Measurements from ENCODE around the gene VMAC.

VMAC gene

DNA sequence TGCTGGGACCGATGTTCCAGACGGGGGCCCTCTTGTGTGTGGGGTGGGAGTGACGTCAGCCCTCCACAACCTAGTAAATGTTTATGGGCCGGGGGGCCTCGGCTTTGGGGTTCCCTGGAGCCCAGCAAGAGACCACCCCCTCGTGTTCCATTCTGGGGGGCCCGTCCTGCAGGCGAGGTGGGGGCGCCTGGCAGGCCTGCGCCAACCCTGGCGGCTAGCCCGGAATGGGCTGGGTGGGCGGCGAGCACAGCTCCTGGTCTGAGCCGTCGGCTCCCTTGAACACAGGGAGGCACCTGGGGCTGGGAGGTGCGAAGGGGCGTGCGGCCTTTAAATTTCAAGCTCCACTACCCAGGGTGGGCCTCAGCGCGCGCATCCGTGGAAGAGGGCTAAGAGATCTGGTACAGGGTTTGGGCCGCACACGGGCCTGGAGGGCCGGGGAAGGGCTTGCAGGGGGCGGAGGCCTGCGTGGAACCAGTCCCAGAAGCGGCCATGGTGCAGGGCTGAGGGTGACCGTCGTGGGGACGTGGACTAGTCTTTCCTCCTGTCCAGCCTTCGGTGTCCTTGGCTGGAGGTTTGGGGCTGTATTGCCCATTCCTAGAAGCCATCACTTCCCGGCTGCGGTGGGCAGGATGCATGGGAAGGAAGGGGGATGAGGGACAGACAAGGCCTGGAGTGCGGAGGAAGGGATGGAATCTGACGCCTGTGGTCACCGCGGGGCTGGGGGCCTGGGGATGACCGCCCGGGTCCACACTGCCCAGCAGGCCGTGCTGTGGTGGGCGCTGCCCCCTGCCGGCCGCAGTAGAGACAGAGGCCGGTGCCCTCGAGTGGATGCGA, 12.5 kb upstream of the VMAC start:
- Histone ChIP-seq H3K4me3 (no peak overlapping the region), H3K36me3 (ENCODE audit: insufficient read depth, low read length) (peaks cover 3% of the 10 kb centered on the region; the same call in 1 of the 2 replicates), H3K9ac (ENCODE audit: insufficient read length) (no peak overlapping the region), H3K9me3 (ENCODE audit: low read depth, low read length) (no peaks in the 10 kb centered on the region), H3K27ac (no peak overlapping the region)
- no peak for DNase-seq (ENCODE audit: low read depth, low spot score)
- no peak for TF ChIP-seq FOXP2 (optimal IDR thresholded peaks at IDR 0.05; ENCODE audit: control extremely low read depth, extremely low read length, insufficient read depth)
- TF ChIP-seq POLR2AphosphoS5 (IDR thresholded peaks at IDR 0.05; ENCODE audit: borderline replicate concordance, low read depth, low read length), result no peak
- no peak for TF ChIP-seq EZH2 (IDR thresholded peaks at IDR 0.05)

DNA sequence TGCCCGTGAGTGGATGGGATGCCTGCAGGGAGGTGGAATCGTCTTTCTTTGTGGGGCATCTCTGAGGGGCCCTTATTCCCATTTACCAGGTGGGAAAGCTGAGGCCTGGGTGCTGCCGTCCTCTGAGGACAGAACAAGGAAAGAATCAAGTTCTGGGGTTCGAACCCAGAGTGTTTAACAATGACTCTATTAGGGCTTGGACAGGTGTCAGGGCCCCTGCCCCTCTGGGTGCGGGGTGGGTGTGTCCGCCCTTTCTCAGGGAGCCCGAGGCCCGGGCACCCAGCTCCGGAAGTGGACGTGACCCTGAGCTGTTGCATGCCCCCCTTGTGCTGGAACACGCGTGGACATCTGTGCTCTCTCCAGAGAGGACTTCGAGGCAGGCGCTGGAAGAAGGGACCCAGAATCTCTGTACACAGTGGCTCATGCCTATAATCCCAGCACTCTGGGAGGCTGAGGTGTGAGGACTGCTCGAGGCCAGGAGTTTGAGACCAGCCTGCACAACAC, 11.8 kb upstream of the VMAC start:
- Histone ChIP-seq H3K27ac (no peak overlapping the region), H3K9ac (ENCODE audit: insufficient read length) (no peak overlapping the region), H3K9me3 (ENCODE audit: low read depth, low read length) (no peaks in the 10 kb centered on the region), H3K4me3 (no peak overlapping the region), H3K36me3 (ENCODE audit: insufficient read depth, low read length) (peaks cover 3% of the 10 kb centered on the region; the same call in 1 of the 2 replicates)
- TF ChIP-seq POLR2AphosphoS5 (IDR thresholded peaks at IDR 0.05; ENCODE audit: borderline replicate concordance, low read depth, low read length) (no peak), FOXP2 (optimal IDR thresholded peaks at IDR 0.05; ENCODE audit: control extremely low read depth, extremely low read length, insufficient read depth) (no peak), EZH2 (IDR thresholded peaks at IDR 0.05) (no peak)
- no peak for DNase-seq (ENCODE audit: low read depth, low spot score)

DNA sequence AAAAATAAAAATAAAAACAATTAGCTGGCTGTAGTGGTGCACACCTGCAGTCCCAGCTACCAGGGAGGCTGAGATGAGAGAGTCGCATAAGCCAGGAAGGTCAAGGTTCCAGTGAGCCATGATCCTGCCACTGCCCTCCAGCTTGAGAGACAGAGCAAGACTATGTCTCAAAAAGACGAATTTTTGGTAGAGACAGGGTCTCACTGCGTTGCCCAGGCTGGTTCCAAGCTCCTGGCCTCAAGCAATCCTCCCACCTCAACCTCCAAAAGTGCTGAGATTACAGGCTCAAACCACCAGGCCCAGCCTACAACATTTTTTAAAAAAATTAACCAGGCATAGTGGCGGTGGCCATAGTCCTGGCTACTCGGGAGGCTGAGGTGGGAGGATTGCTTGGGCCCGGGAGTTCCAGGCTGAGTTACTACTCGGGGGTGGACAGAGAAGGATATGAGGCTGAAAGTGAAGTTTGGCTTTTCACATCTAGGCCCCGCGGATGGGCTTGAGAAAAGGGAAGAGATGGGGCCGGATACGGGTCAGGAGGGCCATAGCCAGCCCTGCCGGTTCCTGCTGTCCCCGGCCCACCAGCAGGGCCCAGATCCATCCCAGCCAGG, 11.3 kb upstream of the VMAC start:
- DNase-seq (ENCODE audit: low read depth, low spot score), result no peak
- Histone ChIP-seq H3K27ac (no peak overlapping the region), H3K9ac (ENCODE audit: insufficient read length) (no peak overlapping the region), H3K36me3 (ENCODE audit: insufficient read depth, low read length) (peaks cover 3% of the 10 kb centered on the region; the same call in 1 of the 2 replicates), H3K9me3 (ENCODE audit: low read depth, low read length) (no peaks in the 10 kb centered on the region), H3K4me3 (no peak overlapping the region)
- TF ChIP-seq FOXP2 (optimal IDR thresholded peaks at IDR 0.05; ENCODE audit: control extremely low read depth, extremely low read length, insufficient read depth), result no peak
- peak; percentile 32; the same call in 1 of the 2 replicates for TF ChIP-seq POLR2AphosphoS5 (IDR thresholded peaks at IDR 0.05; ENCODE audit: borderline replicate concordance, low read depth, low read length)

DNA sequence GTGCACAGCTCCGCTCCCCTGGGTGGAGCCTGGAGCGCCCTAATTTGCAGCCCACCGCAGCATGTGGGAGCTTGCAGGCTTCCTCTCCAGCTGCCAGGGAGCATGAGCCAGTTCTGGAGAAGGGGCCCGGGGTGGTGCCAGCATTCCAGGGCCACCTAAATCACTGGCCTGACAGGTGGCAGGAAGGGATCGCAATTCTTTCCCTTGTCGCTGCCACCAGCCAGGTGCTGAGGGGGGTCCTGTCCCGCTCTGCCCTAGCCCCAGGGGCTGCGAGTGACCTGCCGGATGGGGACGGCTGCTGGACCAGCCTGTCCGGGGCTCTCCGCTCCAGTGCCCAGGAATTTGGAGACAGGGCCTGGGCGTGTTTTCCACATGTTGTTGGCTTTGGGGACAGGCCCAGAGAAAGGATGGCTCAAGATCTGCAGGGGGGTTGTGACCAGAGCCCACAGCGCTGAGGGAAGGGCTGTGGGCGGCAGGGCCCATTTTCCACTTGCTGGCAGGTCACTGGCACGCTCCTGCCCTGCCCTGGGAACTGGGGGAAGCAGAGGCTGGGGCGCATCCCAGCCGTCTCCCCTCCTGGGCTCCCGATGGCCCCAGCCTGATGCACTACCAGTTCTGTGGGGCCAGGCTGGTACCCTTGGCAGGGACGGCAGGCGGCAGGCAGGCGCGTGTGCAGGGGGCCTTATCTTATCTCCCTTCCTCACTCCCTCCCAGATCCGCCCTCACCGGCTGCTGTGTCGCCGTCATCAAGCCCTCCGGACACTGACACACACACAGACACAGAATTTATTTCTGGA, 10.6 kb upstream of the VMAC start:
- TF ChIP-seq EZH2 (IDR thresholded peaks at IDR 0.05) (no peak), FOXP2 (optimal IDR thresholded peaks at IDR 0.05; ENCODE audit: control extremely low read depth, extremely low read length, insufficient read depth) (no peak), POLR2AphosphoS5 (IDR thresholded peaks at IDR 0.05; ENCODE audit: borderline replicate concordance, low read depth, low read length) (no peak)
- H3K9me3 ChIP-seq (ENCODE audit: low read depth, low read length), result no peaks in the 10 kb centered on the region
- H3K36me3 ChIP-seq (ENCODE audit: insufficient read depth, low read length), result peaks cover 3% of the 10 kb centered on the region; the same call in 1 of the 2 replicates
- no peak for DNase-seq (ENCODE audit: low read depth, low spot score)
- no peak overlapping the region for H3K4me3 ChIP-seq
- no peak overlapping the region for H3K27ac ChIP-seq
- no peak overlapping the region for H3K9ac ChIP-seq (ENCODE audit: insufficient read length)

DNA sequence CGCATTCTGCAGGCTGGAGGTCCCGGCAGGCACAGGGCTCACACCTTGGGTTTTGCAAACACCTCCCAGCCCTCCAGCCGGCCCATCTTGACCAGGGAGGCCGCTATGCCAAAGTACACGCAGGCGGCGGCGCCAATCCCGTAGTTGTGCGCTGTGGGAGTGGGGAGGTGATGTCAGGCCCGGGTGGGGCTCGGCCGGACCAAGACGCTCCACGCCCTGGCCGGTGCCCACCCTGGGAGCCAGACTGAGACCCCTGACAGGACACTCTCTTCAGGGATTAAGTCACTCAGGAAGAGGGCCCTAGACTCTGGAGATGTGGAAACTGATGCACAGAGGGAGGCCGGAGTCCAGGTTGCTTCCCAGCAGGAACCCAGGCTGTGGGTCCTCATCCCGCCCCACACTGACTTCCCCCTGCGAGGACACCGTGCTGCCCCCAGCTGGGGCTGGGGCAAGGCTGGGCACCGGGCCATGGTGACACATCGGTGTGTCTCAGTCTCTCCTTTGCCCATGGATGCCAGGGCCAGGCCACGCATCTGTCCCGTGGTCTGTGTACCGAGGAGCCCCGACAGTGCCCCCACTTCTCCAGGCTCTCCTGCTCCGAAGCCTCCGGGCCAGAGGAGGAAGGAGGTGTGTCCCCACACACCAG, 9.8 kb upstream of the VMAC start:
- no peak for DNase-seq (ENCODE audit: low read depth, low spot score)
- H3K36me3 ChIP-seq (ENCODE audit: insufficient read depth, low read length), result peaks cover 3% of the 10 kb centered on the region; the same call in 1 of the 2 replicates
- no peaks in the 10 kb centered on the region for H3K9me3 ChIP-seq (ENCODE audit: low read depth, low read length)
- no peak overlapping the region for H3K27ac ChIP-seq
- TF ChIP-seq EZH2 (IDR thresholded peaks at IDR 0.05), result no peak
- no peak for TF ChIP-seq FOXP2 (optimal IDR thresholded peaks at IDR 0.05; ENCODE audit: control extremely low read depth, extremely low read length, insufficient read depth)
- no peak for TF ChIP-seq POLR2AphosphoS5 (IDR thresholded peaks at IDR 0.05; ENCODE audit: borderline replicate concordance, low read depth, low read length)
- H3K4me3 ChIP-seq, result no peak overlapping the region
- no peak overlapping the region for H3K9ac ChIP-seq (ENCODE audit: insufficient read length)

GRCh38 chr19:5895409-5895808, 9.3 kb upstream of the VMAC start:
- no peak overlapping the region for H3K27ac ChIP-seq
- H3K4me3 ChIP-seq, result no peak overlapping the region
- no peak for DNase-seq (ENCODE audit: low read depth, low spot score)
- no peaks in the 10 kb centered on the region for H3K9me3 ChIP-seq (ENCODE audit: low read depth, low read length)
- H3K36me3 ChIP-seq (ENCODE audit: insufficient read depth, low read length), result peaks cover 9% of the 10 kb centered on the region
- no peak overlapping the region for H3K9ac ChIP-seq (ENCODE audit: insufficient read length)
- TF ChIP-seq EZH2 (IDR thresholded peaks at IDR 0.05) (no peak), POLR2AphosphoS5 (IDR thresholded peaks at IDR 0.05; ENCODE audit: borderline replicate concordance, low read depth, low read length) (no peak), FOXP2 (optimal IDR thresholded peaks at IDR 0.05; ENCODE audit: control extremely low read depth, extremely low read length, insufficient read depth) (no peak)

DNA sequence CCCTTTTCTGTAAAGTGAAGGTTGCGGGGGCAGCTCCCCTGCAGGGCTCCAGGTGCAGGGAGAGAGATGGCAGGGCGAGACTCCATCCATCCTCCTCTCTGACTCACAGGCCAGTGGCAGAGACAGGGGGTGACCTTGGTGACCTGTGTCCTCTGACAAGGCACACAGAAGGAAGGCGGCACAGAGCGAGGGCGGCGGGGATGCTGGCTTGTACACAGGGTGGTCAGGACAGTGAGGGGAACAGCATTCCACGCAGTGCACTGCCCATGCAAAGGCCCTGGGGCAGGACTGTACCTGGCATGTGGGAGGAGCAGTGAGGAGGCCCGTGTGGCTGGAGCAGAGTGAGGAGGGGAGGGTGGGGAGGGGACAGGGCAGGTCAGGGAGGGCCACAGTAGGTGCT, 8.8 kb upstream of the VMAC start:
- TF ChIP-seq EZH2 (IDR thresholded peaks at IDR 0.05), result no peak
- TF ChIP-seq FOXP2 (optimal IDR thresholded peaks at IDR 0.05; ENCODE audit: control extremely low read depth, extremely low read length, insufficient read depth), result no peak
- TF ChIP-seq POLR2AphosphoS5 (IDR thresholded peaks at IDR 0.05; ENCODE audit: borderline replicate concordance, low read depth, low read length), result no peak
- H3K9ac ChIP-seq (ENCODE audit: insufficient read length), result no peak overlapping the region
- no peak overlapping the region for H3K4me3 ChIP-seq
- peaks cover 10% of the 10 kb centered on the region for H3K36me3 ChIP-seq (ENCODE audit: insufficient read depth, low read length)
- no peak for DNase-seq (ENCODE audit: low read depth, low spot score)
- H3K27ac ChIP-seq, result no peak overlapping the region
- no peaks in the 10 kb centered on the region for H3K9me3 ChIP-seq (ENCODE audit: low read depth, low read length)
